NCI-H2227 (cell line): ENCODE measurements around the gene LRRC26.

Source experiments
- DNase-seq: peaks from one replicate; lab custom pipeline; 2025; ENCODE audit not compliant: unreplicated experiment; lab: John Stamatoyannopoulos, UW

LRRC26 gene

GRCh38 chr9:137199411-137200121 lies 29.7 kb upstream of the LRRC26 start:
- peak; percentile 18 for DNase-seq

GRCh38 chr9:137198902-137199283 lies 29.0 kb upstream of the LRRC26 start:
- no peak for DNase-seq

- no peak for DNase-seq
Measured at GRCh38 chr9:137198051-137198901, 28.4 kb upstream of the LRRC26 start.

GRCh38 chr9:137195525-137196220 lies 25.8 kb upstream of the LRRC26 start:
- DNase-seq, result no peak

- DNase-seq, result no peak
Measured at GRCh38 chr9:137194909-137195308, 25.1 kb upstream of the LRRC26 start.

GRCh38 chr9:137194388-137194787 lies 24.5 kb upstream of the LRRC26 start:
- no peak for DNase-seq

- DNase-seq, result no peak
Measured at GRCh38 chr9:137193771-137194170, 23.9 kb upstream of the LRRC26 start.

GRCh38 chr9:137192859-137193258 lies 23.0 kb upstream of the LRRC26 start:
- DNase-seq, result peak; percentile 24

GRCh38 chr9:137192448-137192780 lies 22.6 kb upstream of the LRRC26 start:
- DNase-seq, result no peak

GRCh38 chr9:137191691-137192447 lies 22.0 kb upstream of the LRRC26 start:
- no peak for DNase-seq

GRCh38 chr9:137191245-137191644 lies 21.4 kb upstream of the LRRC26 start:
- no peak for DNase-seq

- DNase-seq, result no peak
Measured at GRCh38 chr9:137190315-137190856, 20.5 kb upstream of the LRRC26 start.

- no peak for DNase-seq
Measured at GRCh38 chr9:137189297-137190295, 19.7 kb upstream of the LRRC26 start.

- peak; percentile 96 for DNase-seq
Measured at GRCh38 chr9:137188490-137189296, 18.8 kb upstream of the LRRC26 start, which contains the start of the genes ANAPC2 and SSNA1. ANAPC2 (minus strand) TSS chr9:137188560; CDS start chr9:137188532, 28 bp downstream. SSNA1 (plus strand) TSS chr9:137188676; CDS start chr9:137188727, 51 bp downstream.

- no peak for DNase-seq
Measured at GRCh38 chr9:137188086-137188489, 18.2 kb upstream of the LRRC26 start.

- DNase-seq, result no peak
Measured at GRCh38 chr9:137187386-137187785, 17.5 kb upstream of the LRRC26 start.

GRCh38 chr9:137186385-137186784 lies 16.5 kb upstream of the LRRC26 start:
- no peak for DNase-seq

GRCh38 chr9:137185921-137186320 lies 16.1 kb upstream of the LRRC26 start:
- no peak for DNase-seq
